Keratinocyte (primary cell): Measurements from ENCODE around the gene MEG3.

Source experiments
- CTCF ChIP-seq, 3 experiments: IDR thresholded peaks in 1 of 3; conservative IDR thresholded peaks in 1 of 3; optimal IDR thresholded peaks in 1 of 3; 2 replicates in 2 of 3; 3 replicates in 1 of 3; pipeline versions ENCODE3 to v1.5.1; 2011; ENCODE audit warnings: low read length in 3 of 3, mild to moderate bottlenecking in 3 of 3, moderate library complexity in 2 of 3, control low read depth in 1 of 3, inconsistent platforms in 1 of 3; ENCODE audit not compliant: insufficient read depth in 2 of 3; ENCODE audit errors: extremely low read depth in 1 of 3
- EZH2 ChIP-seq: IDR thresholded peaks from one replicate; pipeline ENCODE4 v1.6.1; 2012; ENCODE audit warnings: inconsistent platforms, mild to moderate bottlenecking, low read length, moderate library complexity

- no peak for TF ChIP-seq CTCF (optimal IDR thresholded peaks at IDR 0.05 in 1 of 3, IDR thresholded peaks at IDR 0.05 in 1 of 3, conservative IDR thresholded peaks at IDR 0.05 in 1 of 3; ENCODE audit: extremely low read depth in 1 of 3, insufficient read depth in 2 of 3, low read length in 3 of 3)
- TF ChIP-seq EZH2, result no peak
Observed at GRCh38 chr14:100841066-100841760, 15.3 kb downstream of the MEG3 start.
